Sciatic nerve (tissue), 2 donors: ENCODE results near the gene DPYSL4. TPM values are rescaled to one million over a fixed set of nuclear protein-coding genes. Genes with fewer than 3 reads are reported as not detected.
A peak's percentile ranks its signal among the peaks of the same experiment; 100 is the strongest.

Experiments
- ATAC-seq: fragments of 200-7000 bp; cut with Tn5 transposase; one replicate; pipeline ENCODE4 v1.9.1; 2020; ENCODE audit warnings: mild to moderate bottlenecking, moderate library complexity
- DNase-seq: peaks from one replicate; pipeline ENCODE4 v3.0.0-alpha.2; 2020; ENCODE audit warnings: low spot score
- intact Hi-C: fragments of 100-400 bp; cut with DNase I; formaldehyde crosslinking; loops from one replicate; pipeline ENCODE4 v1.14.2; 2022
- total RNA-seq: library from RNA; stranded (reverse); fragmentation: NEBNext Ultra II Directional; extraction: Animal tissue kit (Norgen Biotek cat#: 25700); gene quantifications from one replicate; pipeline ENCODE4 v1.2.1, GENCODE V29; 2021
- donor health status: DM: no; HTN: no; CAD: no.
- donor health status: DM: no; HTN: no; CAD: no.

Gene DPYSL4
- total RNA-seq, 1 donor from 2014 or later: 0.31 TPM

DNA sequence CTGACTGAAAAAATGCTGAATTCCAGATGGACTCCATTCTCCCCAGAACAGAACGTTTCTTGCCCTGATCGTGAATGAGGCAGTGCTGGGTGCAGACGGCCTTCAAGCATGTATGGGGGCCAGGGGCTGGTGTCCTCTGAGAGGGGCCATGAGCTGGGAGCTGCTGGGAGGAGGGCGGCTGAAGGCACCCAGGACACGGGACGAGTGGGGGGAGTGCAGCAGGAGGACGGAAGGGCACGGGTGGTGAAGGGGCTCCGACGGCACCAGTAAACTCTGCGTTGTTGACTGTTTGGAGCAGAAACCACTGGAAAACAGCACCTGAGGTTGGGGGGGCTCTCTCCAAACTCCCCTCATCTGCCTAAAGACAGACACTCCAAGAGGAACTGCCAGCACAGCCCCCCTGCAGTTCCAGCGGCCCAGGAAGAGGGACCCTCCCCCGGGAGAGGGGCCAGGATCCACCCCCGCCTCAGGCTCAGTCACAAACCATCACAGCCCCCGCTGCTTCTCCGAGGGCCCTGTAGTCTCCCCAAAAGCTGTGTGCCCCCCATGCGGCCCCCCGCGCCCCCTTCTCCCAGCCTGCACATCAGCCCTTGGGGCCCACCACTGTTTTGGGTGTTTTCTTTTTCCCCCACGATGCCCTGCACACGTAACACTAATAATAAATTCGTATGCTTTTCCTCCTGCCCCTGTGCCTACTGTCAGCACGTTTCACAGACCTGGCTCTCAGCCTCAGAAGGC is 55.5 kb downstream of the DPYSL4 start:
- ATAC-seq: no peak
- intact Hi-C loops: no loop called here
- no peak for DNase-seq

DNA sequence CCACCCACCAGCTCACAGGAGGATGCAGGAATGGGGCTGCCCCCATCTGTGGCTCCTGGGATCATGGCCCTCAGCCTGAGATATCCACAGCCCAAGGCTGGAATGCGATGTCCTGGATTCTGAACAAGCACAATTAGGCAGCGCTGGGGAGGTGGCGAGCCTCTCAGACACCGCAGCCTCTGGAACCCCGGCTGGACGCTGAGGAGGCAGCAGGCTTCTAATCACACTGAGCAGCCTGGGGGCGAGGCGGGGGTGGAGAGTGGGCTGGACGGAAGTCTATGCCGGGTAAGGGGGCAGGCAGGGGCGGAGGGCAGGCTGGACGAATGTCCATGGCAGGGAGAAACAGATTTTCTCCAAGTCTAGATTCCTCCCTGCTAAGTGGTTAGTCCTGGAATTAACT is 56.4 kb downstream of the DPYSL4 start:
- intact Hi-C loops: no loop called here
- DNase-seq (no peak), ATAC-seq (no peak)

GRCh38 chr10:132243626-132244025 is 56.9 kb downstream of the DPYSL4 start:
- DNase-seq (no peak), ATAC-seq (no peak)
- intact Hi-C loops: no loop called here

- ATAC-seq (no peak), DNase-seq (no peak)
- intact Hi-C loops: no loop called here
These were observed 58.3 kb downstream of the DPYSL4 start for GRCh38 chr10:132245056-132245455.

DNA sequence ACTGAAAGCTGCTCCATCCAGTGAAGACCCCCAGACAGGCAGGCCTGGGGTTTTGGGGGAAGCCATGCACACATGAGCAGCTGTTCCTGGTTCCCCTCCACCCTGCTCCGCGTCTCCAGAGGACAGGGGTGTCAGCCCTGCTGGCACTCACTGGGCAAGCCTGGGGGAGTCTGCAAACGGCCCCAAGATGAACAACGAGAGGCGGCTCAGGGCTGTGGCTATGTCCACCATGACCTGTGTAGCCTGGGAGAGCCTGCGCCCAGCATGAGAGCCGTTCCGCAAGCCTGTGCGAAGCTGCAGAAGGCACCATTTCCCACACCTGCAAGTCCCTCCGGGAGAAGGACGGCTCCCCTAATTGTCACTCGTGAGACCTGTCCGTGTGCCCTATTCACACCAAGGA is 59.5 kb downstream of the DPYSL4 start:
- ATAC-seq (no peak), DNase-seq (no peak)
- intact Hi-C loops: no loop called here

GRCh38 chr10:132247943-132248342 is 61.2 kb downstream of the DPYSL4 start:
- no peak for DNase-seq
- no peak for ATAC-seq
- intact Hi-C loops: no loop called here

- intact Hi-C loops: no loop called here
- DNase-seq: no peak
- peak; percentile 31 for ATAC-seq
These were observed 61.9 kb downstream of the DPYSL4 start for GRCh38 chr10:132248455-132249225.

DNA sequence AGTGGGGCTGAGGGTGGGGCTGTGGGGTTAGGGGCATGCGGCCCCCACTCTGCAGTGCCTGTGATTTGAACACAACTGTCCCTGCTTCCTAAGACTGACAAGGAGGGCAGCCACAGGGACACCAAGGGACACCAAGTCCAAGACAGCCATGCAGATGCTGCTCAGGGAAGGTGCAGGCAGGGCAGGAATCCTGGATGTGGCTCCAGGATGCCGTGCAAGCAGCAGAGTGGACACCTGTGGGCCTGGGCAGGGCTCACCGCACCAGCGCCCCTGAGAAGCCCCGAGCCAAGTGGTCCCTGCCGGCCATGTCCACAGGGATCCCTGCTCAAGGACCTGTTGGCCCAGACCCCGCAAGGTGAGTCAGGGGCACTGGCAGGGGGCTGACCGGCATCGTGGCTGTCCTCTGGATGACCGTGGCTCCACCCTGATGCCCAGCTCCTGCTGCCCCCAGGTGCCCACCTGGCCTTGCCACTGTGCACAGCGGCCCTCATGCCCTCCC is 62.5 kb downstream of the DPYSL4 start:
- no peak for ATAC-seq
- DNase-seq: no peak
- intact Hi-C loops: no loop called here

- ATAC-seq: no peak
- no peak for DNase-seq
- intact Hi-C loops: no loop called here
These were observed 63.2 kb downstream of the DPYSL4 start for GRCh38 chr10:132249824-132250375.

- intact Hi-C loops: no loop called here
- no peak for DNase-seq
- no peak for ATAC-seq
These were observed 64.0 kb downstream of the DPYSL4 start for GRCh38 chr10:132250481-132251475.

DNA sequence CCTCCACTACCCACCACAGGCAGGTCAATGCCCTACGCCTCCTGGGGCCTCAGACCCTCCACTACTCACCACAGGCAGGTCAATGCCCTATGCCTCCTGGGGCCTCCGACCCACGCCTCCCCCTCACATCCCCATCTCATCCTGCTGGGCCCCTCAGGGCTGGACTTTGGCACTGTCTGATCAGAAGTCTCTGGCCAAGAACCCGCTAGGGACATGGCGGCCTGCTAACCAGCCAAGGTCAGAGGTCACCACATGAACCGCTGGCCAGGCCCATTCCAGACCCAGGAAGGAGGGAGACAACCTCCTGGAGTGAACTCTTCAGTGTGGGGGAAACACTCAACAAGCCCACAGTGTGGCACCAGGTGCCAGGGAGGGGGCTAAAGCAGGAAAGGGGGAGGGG is 65.2 kb downstream of the DPYSL4 start:
- DNase-seq (no peak), ATAC-seq (no peak)
- intact Hi-C loops: no loop called here

- DNase-seq (no peak), ATAC-seq (no peak)
- intact Hi-C loops: no loop called here
These were observed 65.7 kb downstream of the DPYSL4 start for GRCh38 chr10:132252412-132252811.

DNA sequence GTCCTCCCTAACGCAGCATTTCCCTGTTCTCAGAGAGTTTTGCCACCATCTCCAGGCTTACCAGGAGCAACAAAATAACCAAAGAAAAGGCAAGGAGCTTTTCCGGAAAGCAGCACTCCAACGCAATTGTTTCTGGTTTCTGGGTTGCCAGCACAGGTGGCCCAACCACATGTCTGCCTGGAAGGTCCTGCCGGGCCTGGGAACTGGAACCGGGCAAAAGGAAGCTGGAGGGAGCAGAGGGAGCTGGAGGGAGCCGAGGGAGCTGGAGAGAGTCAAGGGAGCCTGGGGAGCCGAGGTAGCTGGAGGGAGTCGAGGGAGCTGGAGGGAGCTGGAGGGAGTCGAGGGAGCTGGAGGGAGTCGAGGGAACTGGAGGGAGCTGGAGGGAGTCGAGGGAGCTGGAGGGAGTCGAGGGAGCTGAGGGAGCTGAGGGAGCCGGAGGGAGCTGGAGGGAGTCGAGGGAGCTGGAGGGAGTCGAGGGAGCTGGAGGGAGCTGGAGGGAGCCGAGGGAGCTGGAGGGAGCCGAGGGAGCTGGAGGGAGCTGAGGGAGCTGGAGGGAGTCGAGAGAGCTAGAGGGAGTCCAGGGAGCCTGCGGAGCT is 66.4 kb downstream of the DPYSL4 start:
- DNase-seq (no peak), ATAC-seq (no peak)
- intact Hi-C loops: no loop called here

GRCh38 chr10:132254841-132255240 is 68.1 kb downstream of the DPYSL4 start:
- intact Hi-C loops: no loop called here
- DNase-seq (no peak), ATAC-seq (no peak)

Other genes starting within 250 kb of the DPYSL4 start
- 37.9 TPM for gene BNIP3, start 205.0 kb upstream of the DPYSL4 start, total RNA-seq
- 1.1 TPM for gene JAKMIP3, start 121.0 kb upstream of the DPYSL4 start, total RNA-seq
- gene STK32C, start 121.0 kb downstream of the DPYSL4 start, total RNA-seq: 11.1 TPM
- 12.4 TPM for gene LRRC27, start 145.2 kb downstream of the DPYSL4 start, total RNA-seq
- gene PWWP2B, start 210.3 kb downstream of the DPYSL4 start, total RNA-seq: 13.3 TPM